Erythroblast (primary cell): ENCODE measurements around the gene SCN5A.

Experiments used
- DNase-seq, 2 experiments: peaks; one replicate each; lab custom pipeline; 2025; lab: John Stamatoyannopoulos, UW
- GATA1 ChIP-seq: IDR thresholded peaks from 2 replicates; pipeline ENCODE4 v1.6.1; 2011; ENCODE audit warnings: low read depth, mild to moderate bottlenecking, control low read depth, low read length, moderate library complexity
- POLR2A ChIP-seq: IDR thresholded peaks from 2 replicates; pipeline ENCODE4 v1.6.1; 2011; ENCODE audit warnings: mild to moderate bottlenecking, low read length

The SCN5A gene

DNA sequence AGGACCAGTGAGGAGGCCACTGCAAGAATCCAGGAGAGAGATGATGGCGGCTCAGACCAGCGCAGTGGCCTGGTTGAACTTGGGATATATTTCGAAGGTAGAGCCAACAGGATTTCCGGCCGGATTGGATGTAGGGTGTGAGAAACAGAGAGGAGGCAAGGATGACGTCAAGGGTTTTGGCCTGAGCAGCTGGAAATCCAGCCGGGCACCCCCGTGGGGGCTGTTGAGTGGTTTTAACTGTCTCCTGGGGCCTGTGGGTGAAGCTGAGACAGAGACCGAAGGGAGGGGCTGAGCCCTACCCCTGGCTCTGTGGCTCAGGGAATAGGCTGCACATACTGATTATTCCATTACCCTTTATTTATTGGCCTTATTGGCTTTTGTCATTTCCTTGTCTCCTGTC, 107.7 kb downstream of the SCN5A start:
- no peak for TF ChIP-seq POLR2A
- no peak for TF ChIP-seq GATA1
- no peak for DNase-seq

DNA sequence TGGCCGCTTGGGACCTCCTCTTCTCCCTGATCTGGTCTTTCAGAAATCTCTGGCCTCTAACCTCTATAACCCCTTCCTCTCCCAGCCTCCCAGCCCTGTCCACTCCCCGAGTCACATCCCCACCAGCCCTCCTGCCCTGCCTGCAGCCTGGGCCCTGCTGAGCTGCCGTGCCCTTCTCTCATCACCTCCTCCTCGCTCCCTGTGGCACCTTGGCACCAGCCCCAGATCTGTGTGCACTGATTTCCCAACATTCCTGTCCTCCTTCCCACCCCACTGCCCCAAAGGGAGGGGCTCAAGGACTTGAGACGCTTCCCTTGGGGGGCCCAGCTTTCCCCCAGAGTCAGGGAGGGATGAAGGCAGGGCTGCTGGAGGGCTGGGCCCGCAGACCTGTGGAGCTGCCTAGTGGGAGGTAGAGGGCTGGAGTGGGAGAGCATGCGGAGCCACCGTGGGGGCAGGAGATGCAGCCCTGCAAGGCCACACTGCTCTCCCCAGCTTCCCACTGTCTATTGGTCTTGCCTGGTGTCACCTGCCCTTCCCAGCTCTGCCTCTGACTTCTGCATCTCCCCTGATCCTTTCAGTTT, 110.6 kb downstream of the SCN5A start:
- no peak for DNase-seq
- no peak for TF ChIP-seq POLR2A
- TF ChIP-seq GATA1 = no peak

DNA sequence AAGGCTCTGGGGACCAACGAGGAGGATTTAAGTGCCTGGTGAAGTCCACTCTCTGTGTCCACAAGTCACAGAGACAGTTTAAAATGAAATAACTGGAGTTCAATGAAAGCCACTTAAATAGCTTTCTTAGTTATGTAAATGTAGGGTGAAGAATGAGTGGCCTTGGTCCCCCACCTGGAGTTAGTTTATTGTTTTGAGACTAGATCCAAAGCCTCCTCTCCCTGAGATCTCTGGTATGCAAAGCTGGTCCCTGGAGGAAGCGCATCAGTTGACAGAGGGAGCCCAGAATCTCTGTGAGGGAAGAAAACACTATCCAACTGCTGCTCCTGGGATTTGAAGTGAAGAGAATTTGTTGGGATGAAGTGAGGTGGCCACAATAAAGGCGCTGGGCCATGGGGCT, 112.8 kb downstream of the SCN5A start:
- TF ChIP-seq POLR2A = no peak
- no peak for TF ChIP-seq GATA1
- no peak for DNase-seq

DNA sequence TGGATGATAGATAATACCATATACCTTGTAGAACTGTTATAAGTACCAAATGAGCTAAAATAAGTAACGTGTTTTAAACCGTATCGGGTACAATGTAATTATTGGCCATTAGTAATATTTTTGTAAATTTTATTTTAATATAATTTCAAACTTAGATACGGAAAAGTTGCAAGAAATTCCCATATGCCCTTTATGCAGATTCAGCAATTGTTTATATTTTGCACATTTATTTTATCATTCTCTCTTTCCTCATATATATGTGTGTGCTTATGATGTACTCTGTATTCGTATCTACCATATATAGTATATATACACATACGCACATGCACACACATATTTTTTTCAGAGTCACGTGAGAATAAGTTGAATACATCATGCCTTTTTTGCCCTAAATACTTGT, 114.9 kb downstream of the SCN5A start:
- DNase-seq = no peak
- no peak for TF ChIP-seq POLR2A
- no peak for TF ChIP-seq GATA1

DNA sequence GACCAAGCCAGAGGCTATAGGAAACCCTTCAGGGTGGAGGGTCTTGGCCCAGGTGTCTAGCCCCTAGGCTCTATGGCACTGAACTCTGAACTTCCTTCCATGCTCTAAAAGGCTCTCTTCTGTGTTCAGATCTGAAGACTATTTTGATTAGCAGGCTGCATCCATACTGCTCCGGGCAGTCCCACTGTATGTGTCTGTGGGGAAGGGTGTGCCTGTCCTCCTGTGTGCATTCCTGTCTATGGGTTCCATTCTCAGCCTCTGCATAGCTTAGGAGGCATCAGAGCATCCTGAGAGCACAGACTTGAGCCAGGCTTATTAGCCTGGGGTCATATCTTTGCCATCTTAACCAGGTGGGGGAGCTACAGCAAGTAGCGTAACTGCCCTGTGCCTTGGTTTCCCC, 115.3 kb downstream of the SCN5A start:
- TF ChIP-seq POLR2A = no peak
- no peak for TF ChIP-seq GATA1
- DNase-seq = no peak

DNA sequence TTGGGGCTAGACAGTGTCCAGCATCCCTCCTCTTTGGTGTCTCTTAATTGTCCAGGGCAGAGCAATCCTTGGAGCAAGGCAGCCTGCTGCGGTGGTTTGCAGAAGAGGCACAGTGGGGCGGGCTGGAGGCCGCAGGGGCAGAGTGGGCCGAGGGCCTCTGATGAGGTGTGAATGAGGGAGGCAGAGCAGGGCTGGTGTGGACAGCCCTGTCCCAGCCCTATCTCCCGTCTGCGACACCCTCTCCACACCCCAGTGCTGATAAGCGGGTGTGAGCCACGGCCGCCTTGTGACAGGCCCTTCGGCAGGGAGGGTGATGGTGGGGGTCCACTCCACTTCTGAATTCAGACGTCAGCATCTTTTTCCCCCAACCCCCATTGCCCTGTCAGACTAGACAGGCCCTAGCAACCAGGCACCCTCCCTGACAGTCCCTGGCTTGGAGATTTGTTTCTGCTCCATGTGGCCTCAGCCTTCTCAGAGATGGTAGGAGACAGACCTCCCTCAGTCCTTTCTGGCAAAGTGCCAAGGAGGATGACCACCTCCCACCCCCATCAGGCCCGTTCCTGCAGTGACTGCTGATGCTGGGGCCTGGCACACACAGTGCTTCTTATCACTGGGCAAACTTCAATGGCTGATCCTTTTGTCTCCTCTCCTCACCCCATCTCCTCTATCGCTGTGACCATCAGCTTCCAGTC, 116.1 kb downstream of the SCN5A start:
- peak; percentile 35 to 69 for DNase-seq
- no peak for TF ChIP-seq POLR2A
- TF ChIP-seq GATA1 = no peak

DNA sequence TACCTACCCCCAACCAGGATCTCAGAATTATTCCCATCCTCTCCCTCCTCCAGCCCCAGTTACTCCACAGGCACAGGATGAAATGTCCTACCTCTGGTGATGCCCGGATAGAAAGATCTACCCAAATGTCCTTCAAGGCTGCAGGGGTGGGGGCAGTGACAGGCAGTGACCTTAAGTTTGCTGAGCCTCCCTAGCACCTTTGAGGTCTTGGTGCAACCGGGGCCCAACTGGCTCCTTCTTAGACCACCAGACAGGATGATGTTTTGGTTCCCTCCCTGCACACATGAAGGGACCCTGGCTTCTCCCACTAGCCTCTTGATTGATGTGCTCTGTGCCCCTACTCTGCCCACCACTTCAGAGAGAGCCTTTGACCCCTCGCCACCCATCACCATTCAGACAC, 117.0 kb downstream of the SCN5A start:
- DNase-seq = no peak
- no peak for TF ChIP-seq POLR2A
- no peak for TF ChIP-seq GATA1

DNA sequence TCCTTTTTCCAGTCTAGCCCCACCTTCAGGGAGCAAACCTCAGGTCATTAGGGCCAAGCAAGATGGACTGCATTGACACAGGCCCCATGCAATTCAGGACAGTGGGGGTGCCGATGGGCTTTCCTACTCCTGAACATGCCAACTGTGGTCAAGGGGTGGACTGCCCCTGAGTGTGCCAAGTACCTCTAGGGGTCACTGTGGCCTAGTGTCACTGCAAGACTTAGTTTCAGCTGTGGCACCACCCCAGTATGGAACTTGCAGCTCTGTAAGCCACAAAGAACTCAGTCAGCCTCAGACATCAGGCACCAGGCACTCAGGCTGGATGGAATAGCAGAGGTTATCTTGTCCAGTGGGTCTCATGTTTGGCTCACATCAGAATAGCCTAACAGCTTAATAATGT, 121.0 kb downstream of the SCN5A start:
- TF ChIP-seq GATA1 (no peak), POLR2A (no peak)
- peak; percentile 13 to 43 for DNase-seq

DNA sequence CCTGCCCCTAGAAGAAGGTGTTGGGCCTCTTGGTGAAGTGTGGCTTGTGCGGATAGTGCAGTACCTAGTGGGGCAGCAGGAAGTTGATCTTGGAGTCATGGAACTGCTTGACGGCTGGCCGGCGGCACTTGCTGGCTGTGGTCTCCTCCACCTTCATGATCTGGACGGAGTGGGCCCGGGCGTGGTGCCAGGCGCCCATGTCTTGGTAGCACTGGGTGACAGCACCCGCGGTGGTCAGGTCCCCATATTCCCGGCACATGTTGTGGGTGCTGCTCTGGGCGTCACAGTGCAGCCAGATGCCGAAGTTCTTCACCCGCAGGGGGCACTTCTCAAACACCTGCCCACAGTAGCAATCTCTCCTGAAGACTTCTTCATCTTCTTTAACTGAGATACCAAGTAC, 122.7 kb downstream of the SCN5A start:
- DNase-seq = no peak
- no peak for TF ChIP-seq GATA1
- TF ChIP-seq POLR2A = no peak

DNA sequence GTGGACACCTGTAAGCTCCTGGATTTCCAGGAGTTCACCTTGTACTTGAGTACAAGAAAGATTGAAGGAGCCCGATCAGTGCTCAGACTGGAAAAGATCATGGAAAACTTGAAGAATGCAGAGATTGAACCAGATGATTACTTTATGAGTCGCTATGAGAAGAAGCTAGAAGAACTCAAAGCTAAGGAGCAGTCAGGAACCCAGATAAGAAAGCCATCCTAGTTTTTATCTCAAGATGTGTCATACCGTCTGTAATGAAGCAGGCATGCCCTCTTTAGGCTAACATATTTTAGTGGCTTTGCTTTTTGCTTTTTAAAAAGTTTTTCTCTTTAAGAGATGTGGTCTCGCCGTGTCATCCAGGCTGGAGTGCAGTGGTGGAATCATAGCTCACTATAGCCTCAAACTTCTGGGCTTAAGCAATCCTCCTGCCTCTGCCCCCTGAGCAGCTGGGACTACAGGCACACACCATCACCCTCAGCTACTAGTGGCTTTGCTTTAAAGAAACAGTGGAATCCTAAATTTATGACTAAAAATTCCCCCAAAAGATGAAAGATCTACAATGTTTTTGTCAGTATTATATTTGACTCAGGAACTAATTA, 125.2 kb downstream of the SCN5A start:
- no peak for DNase-seq
- no peak for TF ChIP-seq GATA1
- TF ChIP-seq POLR2A = no peak

DNA sequence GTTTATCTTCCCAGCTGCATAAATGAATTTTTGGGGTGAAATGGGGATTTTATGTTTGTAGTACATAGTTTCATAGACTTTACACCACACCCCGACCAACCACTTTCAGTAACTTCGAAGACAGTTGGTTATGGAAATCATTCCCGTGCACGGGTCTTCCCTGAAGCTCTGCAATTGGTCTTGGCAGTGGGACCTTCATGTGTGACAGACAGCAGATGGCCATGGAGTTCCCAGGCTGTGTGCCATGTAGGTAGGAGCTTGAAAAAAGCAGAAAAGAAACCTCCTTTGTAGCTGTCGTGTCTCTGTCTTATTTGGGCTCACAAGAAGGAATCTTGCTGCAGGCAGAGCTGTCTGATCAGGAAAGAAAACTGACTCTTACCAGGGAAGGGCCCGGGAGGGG, 127.5 kb downstream of the SCN5A start:
- DNase-seq = no peak
- no peak for TF ChIP-seq POLR2A
- TF ChIP-seq GATA1 = no peak

DNA sequence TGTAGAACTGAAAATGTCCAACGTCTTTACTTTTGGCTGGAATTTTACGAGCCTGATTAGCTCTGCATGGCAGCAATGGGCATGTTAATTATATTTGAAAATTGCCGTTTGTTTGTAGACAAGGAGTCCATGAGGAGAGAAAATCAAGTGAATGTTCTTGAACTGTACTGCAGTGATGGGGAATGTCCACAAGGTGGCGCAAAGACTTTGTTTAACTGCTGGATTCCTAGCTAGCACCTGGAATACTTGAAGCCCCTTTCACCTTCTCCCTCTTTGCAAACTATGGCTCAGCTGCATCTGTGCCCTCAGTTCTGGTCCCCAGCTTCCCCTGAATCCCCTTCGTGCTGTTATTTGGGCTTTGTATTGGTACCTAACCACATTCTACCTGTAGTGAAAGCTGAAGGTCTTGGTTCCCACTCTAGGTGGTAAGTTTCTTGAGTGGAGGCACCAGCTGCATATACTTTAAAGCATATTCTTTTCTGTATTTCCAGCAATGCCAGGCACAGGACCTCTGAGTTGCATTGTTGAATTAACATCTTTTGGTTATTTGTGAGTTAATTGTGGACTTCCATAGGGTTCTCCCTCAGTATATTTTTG, 128.0 kb downstream of the SCN5A start:
- DNase-seq = peak; percentile 68 to 83

DNA sequence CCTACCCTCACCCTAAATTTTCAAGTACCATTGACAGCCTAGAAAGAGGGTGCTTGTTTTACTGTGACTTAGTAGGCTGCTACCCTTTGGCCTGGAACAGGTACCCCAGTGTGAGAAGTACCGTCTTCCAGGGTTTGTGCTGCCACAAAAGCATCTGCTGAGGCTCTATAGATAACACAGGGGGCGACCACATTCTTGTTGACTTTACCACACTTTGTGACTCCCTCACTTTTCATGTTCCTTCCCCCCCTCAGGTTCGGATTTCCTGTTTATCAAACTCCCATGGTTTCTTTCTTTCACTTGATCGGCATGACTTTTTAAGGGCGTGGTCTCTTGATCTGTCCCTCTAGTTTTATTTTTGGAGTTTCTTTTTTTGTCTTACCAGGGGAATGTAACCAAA, 129.8 kb downstream of the SCN5A start:
- no peak for DNase-seq
- no peak for TF ChIP-seq GATA1
- TF ChIP-seq POLR2A = no peak

More for the DNA sequence above, 128.0 kb downstream of the SCN5A start:
- TF ChIP-seq POLR2A = no peak
- TF ChIP-seq GATA1 = no peak

DNA sequence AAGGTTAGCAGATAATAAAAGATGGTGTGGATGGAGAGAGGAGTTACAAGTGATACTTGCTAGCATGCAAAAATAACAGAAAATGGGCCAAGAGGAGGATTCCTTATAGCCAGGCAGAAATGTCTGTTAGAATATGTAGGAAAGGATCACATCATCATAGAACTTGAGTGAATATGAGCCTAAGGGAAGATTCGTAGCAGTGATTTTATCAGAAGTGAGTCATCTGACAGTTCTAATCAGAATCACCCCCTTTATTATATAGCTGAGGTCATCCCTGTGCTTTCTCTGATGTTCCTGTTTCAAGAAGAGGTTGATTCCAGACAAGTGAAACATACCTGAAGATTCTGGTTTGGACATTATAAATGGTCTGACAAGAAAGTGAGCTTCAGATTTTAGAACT, 130.5 kb downstream of the SCN5A start:
- DNase-seq = no peak
- TF ChIP-seq POLR2A (no peak), GATA1 (no peak)
